Measurements from ENCODE around the gene NRDE2. TPM values are rescaled to one million over a fixed set of nuclear protein-coding genes. Genes with fewer than 3 reads are reported as not detected.

The NRDE2 gene
- total RNA-seq (2022; extraction: Qiagen RNA extraction; ENCODE audit: low read depth) = 7.4 to 10.8 TPM (median 10.3 TPM) in 5 replicates

GRCh38 chr14:90331497-90332270 lies at the start of gene NRDE2:
TSS of gene NRDE2 (minus strand) at chr14:90331941. CDS start at chr14:90331904, 37 bp downstream.

GRCh38 chr14:90256354-90257131 lies 75.2 kb downstream of the NRDE2 start, which contains the start of gene PSMC1:
TSS of gene PSMC1 (plus strand) at chr14:90256553. CDS start at chr14:90256598, 45 bp downstream.

Other genes starting within 250 kb of the NRDE2 start
- 216 to 419 TPM (median 238 TPM) in 5 replicates for gene PSMC1, start 75.4 kb downstream of the NRDE2 start, total RNA-seq (2022; extraction: Qiagen RNA extraction; ENCODE audit: low read depth)
- 266 to 394 TPM (median 339 TPM) in 5 replicates for gene CALM1, start 65.1 kb upstream of the NRDE2 start, total RNA-seq (2022; extraction: Qiagen RNA extraction; ENCODE audit: low read depth)

Measured in A549 treated with ZK216348 at 1 μM for 4 hours (cell line).